ENCODE results near the gene TAB2. TPM values are rescaled to one million over a fixed set of nuclear protein-coding genes. Genes with fewer than 3 reads are reported as not detected.
A peak's percentile ranks its signal among the peaks of the same experiment; 100 is the strongest.

Gene TAB2
- total RNA-seq, 1 experiment from 2014 or later: 56.7 TPM

GRCh38 chr6:149314325-149314905, 3.1 kb upstream of the TAB2 start:
- POLR2A ChIA-PET: no interaction called here
- CTCF ChIA-PET: no interaction called here

GRCh38 chr6:149316108-149316727, 1.3 kb upstream of the TAB2 start:
- TF ChIP-seq, protein P1, sequence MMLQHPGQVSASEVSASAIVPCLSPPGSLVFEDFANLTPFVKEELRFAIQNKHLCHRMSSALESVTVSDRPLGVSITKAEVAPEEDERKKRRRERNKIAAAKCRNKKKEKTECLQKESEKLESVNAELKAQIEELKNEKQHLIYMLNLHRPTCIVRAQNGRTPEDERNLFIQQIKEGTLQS (IDR thresholded peaks at IDR 0.05): no peak
- TF ChIP-seq, protein P2, sequence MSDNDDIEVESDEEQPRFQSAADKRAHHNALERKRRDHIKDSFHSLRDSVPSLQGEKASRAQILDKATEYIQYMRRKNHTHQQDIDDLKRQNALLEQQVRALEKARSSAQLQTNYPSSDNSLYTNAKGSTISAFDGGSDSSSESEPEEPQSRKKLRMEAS (IDR thresholded peaks at IDR 0.05): no peak
- TF ChIP-seq SRF (IDR thresholded peaks at IDR 0.05; ENCODE audit: low read depth): no peak
- POLR2A ChIA-PET: interaction anchor here (0.5 kb wide), 1 partner anchor 36 kb away, joined by 3 read pairs; no protein-coding TSS in a partner anchor
- H3K9me3 ChIP-seq (ENCODE audit: control insufficient read depth in 1 of 2, insufficient read depth in 1 of 2, low read depth in 1 of 2, low read length in 2 of 2): no peaks in the 10 kb centered on the region
- RAD21 ChIA-PET (ENCODE audit: low non-redundant PET in 1 of 2, low total read pairs in 2 of 2, uncharacterized antibody in 2 of 2, unreplicated experiment in 2 of 2): no interaction called here
- DNase-seq (ENCODE audit: low read depth, low spot score) (no peak), ATAC-seq (no peak)
- H3K9me2 ChIP-seq (ENCODE audit: insufficient read depth): no peaks in the 10 kb centered on the region
- peak overlapping the region; percentile 66 for H2AFZ ChIP-seq (ENCODE audit: low read depth, low read length, poor library complexity, severe bottlenecking)
- peaks cover 34% of the 10 kb centered on the region for H3K79me2 ChIP-seq (ENCODE audit: insufficient read depth, low read length)
- peaks cover 12% of the 10 kb centered on the region; the same call in 1 of the 2 replicates for H4K20me1 ChIP-seq (ENCODE audit: insufficient read depth)
- CTCF ChIA-PET: no interaction called here
- H3K4me1 ChIP-seq (ENCODE audit: control insufficient read depth in 1 of 2, insufficient read depth in 2 of 2, low read length in 2 of 2): peaks cover 21 to 28% of the 10 kb centered on the region in 2 experiments; a peak in 3 of 4 replicates
- peak overlapping the region; percentile 85 for H3K4me2 ChIP-seq (ENCODE audit: low read length)
- 0 out of 2 replicates have a peak, but pooled peaks cover 3% of the 10 kb centered on the region for H3K27me3 ChIP-seq (ENCODE audit: insufficient read depth, low read length)
- intact Hi-C loops (cut with micrococcal nuclease): loop anchor here (5.0 kb wide), 1 partner anchor 84 kb away; no protein-coding TSS in a partner anchor
- peak overlapping the region; percentile 84 for H3K9ac ChIP-seq (ENCODE audit: low read length)
- peak overlapping the region; percentile 76 to 82 for H3K4me3 ChIP-seq (replicated peaks in 1 of 2; ENCODE audit: low read depth in 1 of 2, low read length in 2 of 2)
- TSS peak; percentile 81 for BruUV-seq (replicated peaks)
- H3K27ac ChIP-seq (ENCODE audit: low read depth, low read length): peak overlapping the region; percentile 95; the same call in 1 of the 2 replicates
- H3K36me3 ChIP-seq (ENCODE audit: control insufficient read depth in 1 of 2, insufficient read depth in 2 of 2, low read length in 2 of 2): no peaks in the 10 kb centered on the region

More at GRCh38 chr6:149314325-149314905, 3.1 kb upstream of the TAB2 start:
- Histone ChIP-seq H3K4me3 (replicated peaks in 1 of 2; ENCODE audit: low read depth in 1 of 2, low read length in 2 of 2) (no peak overlapping the region), H3K9me3 (ENCODE audit: control insufficient read depth in 1 of 2, insufficient read depth in 1 of 2, low read depth in 1 of 2, low read length in 2 of 2) (no peaks in the 10 kb centered on the region), H3K27me3 (ENCODE audit: insufficient read depth, low read length) (0 out of 2 replicates have a peak, but pooled peaks cover 3% of the 10 kb centered on the region), H3K9me2 (ENCODE audit: insufficient read depth) (no peaks in the 10 kb centered on the region), H3K36me3 (ENCODE audit: control insufficient read depth in 1 of 2, insufficient read depth in 2 of 2, low read length in 2 of 2) (no peaks in the 10 kb centered on the region), H2AFZ (ENCODE audit: low read depth, low read length, poor library complexity, severe bottlenecking) (no peak overlapping the region), H4K20me1 (ENCODE audit: insufficient read depth) (peaks cover 2% of the 10 kb centered on the region; the same call in 1 of the 2 replicates), H3K9ac (ENCODE audit: low read length) (no peak overlapping the region), H3K4me2 (ENCODE audit: low read length) (no peak overlapping the region), H3K79me2 (ENCODE audit: insufficient read depth, low read length) (peaks cover 16% of the 10 kb centered on the region), H3K27ac (ENCODE audit: low read depth, low read length) (no peak overlapping the region), H3K4me1 (ENCODE audit: control insufficient read depth in 1 of 2, insufficient read depth in 2 of 2, low read length in 2 of 2) (peaks cover 14 to 18% of the 10 kb centered on the region in 2 experiments; a peak in 3 of 4 replicates)
- ATAC-seq (no peak), DNase-seq (ENCODE audit: low read depth, low spot score) (no peak)
- intact Hi-C loops (cut with micrococcal nuclease): no loop called here
- no TSS peak for BruUV-seq (replicated peaks)
- TF ChIP-seq EGR1 (IDR thresholded peaks at IDR 0.05; ENCODE audit: low read depth) (no peak), EZH2phosphoT487 (IDR thresholded peaks at IDR 0.05; ENCODE audit: borderline replicate concordance) (no peak), ZFX (IDR thresholded peaks at IDR 0.05) (no peak)
- RAD21 ChIA-PET (ENCODE audit: low non-redundant PET in 1 of 2, low total read pairs in 2 of 2, uncharacterized antibody in 2 of 2, unreplicated experiment in 2 of 2): no interaction called here

All from HCT116 (cell line).